Upper lobe of right lung (tissue), 1 donor: ENCODE results near the gene SPIRE1. TPM values are rescaled to one million over a fixed set of nuclear protein-coding genes. Genes with fewer than 3 reads are reported as not detected.
"Not testable (repeated sequence)": the region's sequence is repeated elsewhere in the genome, so short reads cannot be mapped to it uniquely, and the experiment has no call there.

Experiments used
- ATAC-seq: fragments of 200-7000 bp; cut with Tn5 transposase; one replicate; pipeline ENCODE4 v1.9.1; 2020; ENCODE audit warnings: mild to moderate bottlenecking, moderate library complexity
- DNase-seq: peaks from one replicate; pipeline ENCODE4 v3.0.0-alpha.2; 2020
- H3K27ac ChIP-seq: fragments of 200-600 bp; one replicate; pipeline ENCODE4 v1.8.0; 2022
- H3K27me3 ChIP-seq: fragments of 200-600 bp; one replicate; pipeline ENCODE4 v1.8.0; 2022; ENCODE audit warnings: mild to moderate bottlenecking
- H3K36me3 ChIP-seq: fragments of 200-600 bp; one replicate; pipeline ENCODE4 v1.8.0; 2022
- H3K4me1 ChIP-seq: fragments of 200-600 bp; one replicate; pipeline ENCODE4 v1.8.0; 2022
- H3K4me3 ChIP-seq: fragments of 200-600 bp; one replicate; pipeline ENCODE4 v1.8.0; 2022; ENCODE audit warnings: mild to moderate bottlenecking
- H3K9me3 ChIP-seq: fragments of 200-600 bp; one replicate; pipeline ENCODE4 v1.8.0; 2022
- intact Hi-C: fragments of 100-400 bp; cut with DNase I; formaldehyde crosslinking; loops from one replicate; pipeline ENCODE4 v1.11.0; 2022
- total RNA-seq: library from RNA; stranded (reverse); fragmentation: NEBNext Ultra II Directional; extraction: Animal tissue kit (Norgen Biotek cat#: 25700); gene quantifications from one replicate; pipeline ENCODE4 v1.2.1, GENCODE V29; 2021
- TF ChIP-seq, protein P1 (sequence below): fragments of 200-600 bp; IDR thresholded peaks from one replicate; pipeline ENCODE4 v1.8.0; 2022; ENCODE audit warnings: antibody characterized with exemption
- donor health status: DM: no; HTN: yes; CAD: no; lungs with severe emphysema.

The SPIRE1 gene
- total RNA-seq, 1 donor from 2014 or later, result 48.2 TPM

GRCh38 chr18:12540751-12541150 is 117.2 kb downstream of the SPIRE1 start:
- Histone ChIP-seq H3K36me3 (no peaks in the 10 kb centered on the region), H3K4me1 (no peaks in the 10 kb centered on the region), H3K4me3 (no peak overlapping the region), H3K27ac (no peak overlapping the region), H3K9me3 (peaks cover 6% of the 10 kb centered on the region), H3K27me3 (no peaks in the 10 kb centered on the region)
- TF ChIP-seq, protein P1, sequence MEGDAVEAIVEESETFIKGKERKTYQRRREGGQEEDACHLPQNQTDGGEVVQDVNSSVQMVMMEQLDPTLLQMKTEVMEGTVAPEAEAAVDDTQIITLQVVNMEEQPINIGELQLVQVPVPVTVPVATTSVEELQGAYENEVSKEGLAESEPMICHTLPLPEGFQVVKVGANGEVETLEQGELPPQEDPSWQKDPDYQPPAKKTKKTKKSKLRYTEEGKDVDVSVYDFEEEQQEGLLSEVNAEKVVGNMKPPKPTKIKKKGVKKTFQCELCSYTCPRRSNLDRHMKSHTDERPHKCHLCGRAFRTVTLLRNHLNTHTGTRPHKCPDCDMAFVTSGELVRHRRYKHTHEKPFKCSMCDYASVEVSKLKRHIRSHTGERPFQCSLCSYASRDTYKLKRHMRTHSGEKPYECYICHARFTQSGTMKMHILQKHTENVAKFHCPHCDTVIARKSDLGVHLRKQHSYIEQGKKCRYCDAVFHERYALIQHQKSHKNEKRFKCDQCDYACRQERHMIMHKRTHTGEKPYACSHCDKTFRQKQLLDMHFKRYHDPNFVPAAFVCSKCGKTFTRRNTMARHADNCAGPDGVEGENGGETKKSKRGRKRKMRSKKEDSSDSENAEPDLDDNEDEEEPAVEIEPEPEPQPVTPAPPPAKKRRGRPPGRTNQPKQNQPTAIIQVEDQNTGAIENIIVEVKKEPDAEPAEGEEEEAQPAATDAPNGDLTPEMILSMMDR, result no peak
- ATAC-seq (no peak), DNase-seq (no peak)
- intact Hi-C loops, result no loop called here

DNA sequence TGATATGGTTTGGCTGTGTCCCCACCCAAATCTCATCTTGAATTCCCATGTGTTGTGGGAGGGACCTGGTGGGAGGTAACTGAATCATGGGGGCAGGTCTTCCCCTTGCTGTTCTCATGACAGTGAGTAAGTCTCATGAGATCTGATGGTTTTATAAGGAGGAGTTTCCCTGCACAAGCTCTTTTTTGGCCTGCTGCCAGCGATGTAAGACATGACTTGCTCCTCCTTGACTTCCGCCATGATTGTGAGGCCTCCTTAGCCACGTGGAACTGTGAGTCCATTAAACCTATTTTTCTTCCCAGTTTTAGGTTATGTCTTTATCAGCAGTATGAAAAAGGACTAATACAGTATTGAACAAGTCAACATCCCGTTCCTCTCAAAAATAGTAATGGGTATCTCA is 118.7 kb downstream of the SPIRE1 start:
- H3K36me3 ChIP-seq, H3K4me3 ChIP-seq, H3K4me1 ChIP-seq, intact Hi-C loops, ATAC-seq, DNase-seq, H3K27me3 ChIP-seq, H3K9me3 ChIP-seq, H3K27ac ChIP-seq: not testable (repeated sequence)

GRCh38 chr18:12534820-12535219 is 123.1 kb downstream of the SPIRE1 start:
- Histone ChIP-seq H3K27ac (no peak overlapping the region), H3K9me3 (no peaks in the 10 kb centered on the region), H3K4me1 (no peaks in the 10 kb centered on the region), H3K36me3 (no peaks in the 10 kb centered on the region), H3K4me3 (no peak overlapping the region), H3K27me3 (no peaks in the 10 kb centered on the region)
- intact Hi-C loops, result no loop called here
- TF ChIP-seq, protein P1, result no peak
- ATAC-seq (no peak), DNase-seq (no peak)

- no peaks in the 10 kb centered on the region for H3K9me3 ChIP-seq
- no peak for ATAC-seq
- DNase-seq, result no peak
- no peak overlapping the region for H3K27ac ChIP-seq
- no peaks in the 10 kb centered on the region for H3K36me3 ChIP-seq
- H3K4me1 ChIP-seq, result no peaks in the 10 kb centered on the region
- TF ChIP-seq, protein P1, result no peak
- no peaks in the 10 kb centered on the region for H3K27me3 ChIP-seq
- H3K4me3 ChIP-seq, result no peak overlapping the region
- intact Hi-C loops, result no loop called here
Observed at GRCh38 chr18:12532661-12533060, 125.2 kb downstream of the SPIRE1 start.

DNA sequence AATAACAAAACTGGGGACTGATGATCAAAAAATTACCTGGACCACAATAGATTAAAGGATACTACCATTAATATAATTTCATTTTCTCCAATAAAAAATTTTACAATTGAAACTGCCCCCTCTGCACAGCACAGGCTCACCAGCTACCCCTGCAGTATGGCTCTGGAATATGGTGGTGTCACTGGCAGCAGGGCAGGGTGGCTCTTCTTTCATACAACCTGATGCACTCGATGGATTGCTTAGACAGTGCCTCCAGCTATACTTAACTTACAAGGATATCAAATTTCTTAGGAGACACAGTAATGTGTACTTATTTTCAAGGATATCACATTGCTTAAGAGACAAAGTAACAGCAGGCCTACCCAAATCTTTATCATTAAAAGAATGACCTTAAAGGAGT is 126.2 kb downstream of the SPIRE1 start:
- intact Hi-C loops, result no loop called here
- TF ChIP-seq, protein P1, result no peak
- Histone ChIP-seq H3K27ac (no peak overlapping the region), H3K36me3 (no peaks in the 10 kb centered on the region), H3K27me3 (no peaks in the 10 kb centered on the region), H3K4me3 (no peak overlapping the region), H3K4me1 (no peaks in the 10 kb centered on the region), H3K9me3 (no peaks in the 10 kb centered on the region)
- ATAC-seq (no peak), DNase-seq (no peak)

GRCh38 chr18:12520442-12520992 is 137.4 kb downstream of the SPIRE1 start:
- intact Hi-C loops, result no loop called here
- no peaks in the 10 kb centered on the region for H3K9me3 ChIP-seq
- H3K27me3 ChIP-seq, result no peaks in the 10 kb centered on the region
- DNase-seq (no peak), ATAC-seq (no peak)
- TF ChIP-seq, protein P1, result no peak
- H3K27ac ChIP-seq, result no peak overlapping the region
- no peak overlapping the region for H3K4me3 ChIP-seq
- no peaks in the 10 kb centered on the region for H3K36me3 ChIP-seq
- peaks cover 13% of the 10 kb centered on the region for H3K4me1 ChIP-seq
